HL-60/S4 (cell line): ENCODE data around the gene N4BP2L1.

Source experiments
- in situ Hi-C: fragments of 300-500 bp; cut with MboI; formaldehyde crosslinking; loops from 2 replicates; pipeline ENCODE4 v1.14.3; 2022; ENCODE audit warnings: low sequenced_read_pairs

Gene N4BP2L1

GRCh38 chr13:32427852-32428580 lies at the start of gene N4BP2L1:
N4BP2L1 (minus strand) TSS chr13:32428130; CDS start chr13:32428082, 48 bp downstream.
- in situ Hi-C loops, result no loop called here

DNA sequence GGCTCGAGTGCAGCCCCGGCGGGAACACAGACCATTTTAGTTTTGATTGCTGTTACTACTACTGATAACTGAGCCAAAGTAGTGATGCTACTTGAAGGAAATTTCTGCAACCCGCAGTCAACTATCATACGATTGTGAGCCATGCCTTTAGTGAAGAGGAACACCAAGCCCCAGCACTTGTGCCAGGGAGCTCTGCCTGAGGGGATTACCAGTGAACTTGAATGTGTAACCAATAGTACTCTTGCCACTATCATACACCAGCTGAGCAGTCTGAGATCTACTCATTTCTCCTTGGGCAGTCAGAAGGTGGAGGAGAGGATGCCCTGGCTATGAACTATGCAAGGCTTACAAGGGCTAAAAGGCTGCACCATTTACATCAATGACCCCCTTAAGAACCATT lies 49.0 kb upstream of the N4BP2L1 start:
- in situ Hi-C loops, result no loop called here

GRCh38 chr13:32476021-32476731 lies 48.2 kb upstream of the N4BP2L1 start:
- in situ Hi-C loops, result no loop called here

- in situ Hi-C loops, result no loop called here
Measured at GRCh38 chr13:32474999-32475792, 47.3 kb upstream of the N4BP2L1 start.

- in situ Hi-C loops, result no loop called here
Measured at GRCh38 chr13:32473650-32474049, 45.7 kb upstream of the N4BP2L1 start.

- in situ Hi-C loops, result no loop called here
Measured at GRCh38 chr13:32472194-32472621, 44.3 kb upstream of the N4BP2L1 start.

DNA sequence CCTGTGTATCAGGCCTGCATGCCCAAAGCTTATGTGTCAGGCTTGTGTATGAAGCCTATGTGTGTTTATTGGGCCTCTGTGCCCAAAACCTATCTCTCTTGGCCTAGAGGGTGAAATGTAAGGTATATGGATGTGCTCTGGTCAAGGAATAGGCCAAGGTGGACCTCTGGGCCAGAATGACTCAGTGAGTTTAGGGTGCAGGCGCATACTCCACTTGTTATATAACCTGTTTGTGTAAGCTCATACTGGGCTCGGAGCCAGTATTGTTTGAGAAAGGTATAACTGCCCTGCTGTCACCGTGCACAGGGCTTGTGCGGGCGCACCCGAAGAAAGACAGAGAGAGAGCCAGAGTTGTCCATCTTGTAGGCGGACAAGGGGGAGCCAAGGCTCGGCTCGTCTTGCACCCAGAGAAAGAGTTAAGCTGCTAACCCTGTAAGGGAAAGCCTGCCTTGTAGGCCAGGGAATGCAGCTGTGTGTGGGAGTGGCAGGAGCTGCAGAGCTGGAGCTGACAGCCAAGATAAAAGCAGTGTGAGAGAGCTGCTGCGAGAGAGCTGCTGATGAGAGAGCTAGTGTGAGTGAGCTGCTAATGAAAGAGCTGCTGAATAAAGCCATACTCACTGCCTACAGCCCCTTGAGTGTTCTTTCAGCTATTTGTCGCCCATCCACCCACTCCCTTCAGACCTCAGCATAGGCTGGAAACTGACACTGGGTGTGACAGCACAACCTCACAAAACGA lies 43.4 kb upstream of the N4BP2L1 start:
- in situ Hi-C loops, result no loop called here

- in situ Hi-C loops, result no loop called here
Measured at GRCh38 chr13:32468502-32469142, 40.7 kb upstream of the N4BP2L1 start.

- in situ Hi-C loops, result no loop called here
Measured at GRCh38 chr13:32456591-32456990, 28.7 kb upstream of the N4BP2L1 start.

- in situ Hi-C loops, result no loop called here
Measured at GRCh38 chr13:32455594-32455903, 27.6 kb upstream of the N4BP2L1 start.

GRCh38 chr13:32454886-32455593 lies 27.1 kb upstream of the N4BP2L1 start:
- in situ Hi-C loops, result no loop called here

DNA sequence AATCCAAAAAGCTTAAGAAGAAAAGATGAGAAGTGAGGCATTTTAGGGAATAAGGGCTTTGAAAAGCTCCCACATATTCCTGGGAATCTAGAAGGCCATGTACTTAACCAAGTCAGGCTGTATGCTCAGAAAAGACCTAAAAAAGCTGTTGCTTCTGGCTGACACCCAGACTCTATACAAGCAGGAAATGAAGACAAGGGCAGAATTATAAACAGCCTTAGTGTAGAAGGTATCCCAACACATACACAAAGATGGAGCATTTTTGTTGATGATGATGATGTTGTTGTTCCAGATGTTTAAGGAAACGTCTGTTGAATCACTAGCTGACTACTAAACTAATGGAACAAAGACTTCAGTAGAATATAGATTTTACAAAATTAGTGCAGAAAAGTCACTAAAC lies 26.1 kb upstream of the N4BP2L1 start:
- in situ Hi-C loops, result no loop called here

DNA sequence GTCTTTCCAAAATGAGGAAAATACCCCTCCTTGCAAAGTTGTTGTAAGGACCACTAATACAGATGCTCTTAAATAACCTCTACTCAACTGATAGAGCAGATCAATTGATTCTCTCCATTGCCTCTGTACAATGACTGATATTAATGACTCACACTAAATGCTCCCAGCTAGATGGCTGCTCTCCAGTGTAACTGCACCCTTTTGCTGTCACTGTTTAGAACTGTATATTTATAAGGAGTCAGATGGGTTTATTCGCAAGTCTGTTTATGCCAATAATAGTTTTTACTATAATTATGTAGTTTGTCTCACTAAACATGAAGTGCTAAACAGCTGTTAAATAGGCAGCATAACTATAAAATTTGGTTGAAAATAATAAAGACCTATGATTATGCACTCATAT lies 21.0 kb upstream of the N4BP2L1 start:
- in situ Hi-C loops, result no loop called here

- in situ Hi-C loops, result no loop called here
Measured at GRCh38 chr13:32447894-32448623, 20.1 kb upstream of the N4BP2L1 start.

DNA sequence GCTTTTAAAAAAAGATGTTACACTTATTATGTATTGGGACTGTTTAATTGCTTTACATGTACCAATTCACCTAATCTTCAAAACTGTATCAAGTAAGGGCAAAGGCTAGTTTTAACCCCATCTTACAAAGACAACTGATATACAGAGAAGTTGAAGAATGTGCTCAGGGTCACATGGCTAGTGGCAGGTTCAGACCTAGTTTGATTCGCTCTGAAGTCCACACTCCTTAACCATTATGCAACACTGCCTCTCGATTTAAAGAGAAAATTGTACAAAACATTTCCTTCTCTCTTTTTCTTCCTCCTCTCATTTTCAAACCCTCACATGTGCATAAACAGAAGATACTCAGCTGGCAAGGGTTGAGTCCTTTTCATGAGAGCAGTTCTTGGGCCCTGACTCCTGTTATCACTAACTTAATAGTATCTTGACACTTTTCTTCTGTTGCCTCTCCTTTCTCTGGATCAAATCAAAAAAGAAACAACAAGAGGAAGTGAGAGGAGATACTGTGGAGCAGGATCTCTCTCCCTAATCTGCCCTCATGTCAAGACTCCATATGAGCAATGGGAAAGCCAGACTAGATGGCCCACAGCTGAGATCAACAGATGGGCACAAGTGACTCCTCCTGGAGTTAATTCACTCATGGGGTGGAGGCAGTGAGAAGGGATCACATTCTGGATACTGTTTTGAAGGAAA lies 19.0 kb upstream of the N4BP2L1 start:
- in situ Hi-C loops, result no loop called here

GRCh38 chr13:32446220-32446619 lies 18.3 kb upstream of the N4BP2L1 start:
- in situ Hi-C loops, result no loop called here

GRCh38 chr13:32445461-32445860 lies 17.5 kb upstream of the N4BP2L1 start:
- in situ Hi-C loops, result no loop called here

GRCh38 chr13:32443111-32443510 lies 15.2 kb upstream of the N4BP2L1 start:
- in situ Hi-C loops, result no loop called here

DNA sequence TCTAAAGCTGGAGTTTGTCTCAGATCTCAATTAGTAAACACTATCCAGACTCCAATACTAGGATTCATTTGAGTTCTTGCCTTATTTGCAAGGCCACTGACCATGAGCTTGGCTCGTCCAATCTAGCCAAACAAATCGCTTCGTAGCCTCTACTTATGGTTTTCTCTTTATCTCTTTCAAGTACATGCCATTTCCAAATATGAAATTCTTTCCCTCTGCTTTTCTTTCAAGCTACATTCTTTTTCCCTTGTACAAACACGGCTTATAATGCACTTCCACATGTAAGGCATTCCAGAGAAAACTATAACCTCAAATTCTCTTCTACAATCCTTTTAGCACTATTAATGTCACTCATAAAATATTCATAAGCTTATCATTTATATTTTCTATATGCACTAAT lies 10.9 kb upstream of the N4BP2L1 start:
- in situ Hi-C loops, result no loop called here
